EL (cell line): ENCODE results near the gene ZNF750.

Source experiments
- DNase-seq: peaks from one replicate; pipeline ENCODE4 v3.0.0-alpha.2; 2016

Gene ZNF750

DNA sequence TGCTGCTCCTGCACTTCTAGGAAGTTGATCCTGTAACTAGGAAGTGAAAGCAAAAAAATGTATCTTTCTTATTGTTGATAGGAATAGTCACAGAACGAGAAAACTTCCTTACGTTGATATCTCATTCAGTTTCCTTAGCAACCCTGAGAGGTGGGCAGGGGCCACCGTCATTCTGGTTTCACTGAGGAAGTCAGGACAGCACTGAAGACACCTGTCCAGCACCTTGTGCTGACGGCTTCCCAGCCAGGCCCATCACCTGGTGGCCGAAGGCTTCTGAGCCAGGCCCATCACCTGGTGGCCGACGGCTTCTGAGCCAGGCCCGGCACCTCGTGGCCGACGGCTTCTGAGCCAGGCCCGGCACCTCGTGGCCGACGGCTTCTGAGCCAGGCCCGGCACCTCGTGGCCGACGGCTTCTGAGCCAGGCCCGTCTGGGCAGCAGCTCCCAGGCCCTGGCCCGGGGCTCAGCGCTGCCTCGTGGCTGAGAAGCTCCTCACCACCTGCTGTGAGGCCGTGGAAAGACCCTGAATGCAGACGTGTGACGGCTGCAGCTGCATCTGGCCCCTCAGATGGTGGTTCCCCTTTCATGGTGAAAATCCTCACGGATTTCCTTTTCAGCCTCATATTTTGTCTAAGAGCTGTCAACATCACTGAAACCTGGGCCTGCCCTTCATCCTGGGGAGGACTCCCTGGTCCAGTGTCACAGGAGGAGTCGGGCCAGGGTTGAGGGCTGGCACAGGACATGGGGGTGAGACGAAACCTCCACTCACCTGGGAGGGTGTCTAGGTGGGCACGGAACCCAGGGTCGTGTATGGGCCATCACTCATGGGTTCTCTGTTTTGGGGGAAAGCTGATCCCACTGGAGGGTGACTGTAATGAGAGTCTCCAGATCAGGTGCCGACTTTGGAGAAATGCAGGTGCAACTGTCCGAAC, 33.0 kb upstream of the ZNF750 start:
- no peak for DNase-seq

DNA sequence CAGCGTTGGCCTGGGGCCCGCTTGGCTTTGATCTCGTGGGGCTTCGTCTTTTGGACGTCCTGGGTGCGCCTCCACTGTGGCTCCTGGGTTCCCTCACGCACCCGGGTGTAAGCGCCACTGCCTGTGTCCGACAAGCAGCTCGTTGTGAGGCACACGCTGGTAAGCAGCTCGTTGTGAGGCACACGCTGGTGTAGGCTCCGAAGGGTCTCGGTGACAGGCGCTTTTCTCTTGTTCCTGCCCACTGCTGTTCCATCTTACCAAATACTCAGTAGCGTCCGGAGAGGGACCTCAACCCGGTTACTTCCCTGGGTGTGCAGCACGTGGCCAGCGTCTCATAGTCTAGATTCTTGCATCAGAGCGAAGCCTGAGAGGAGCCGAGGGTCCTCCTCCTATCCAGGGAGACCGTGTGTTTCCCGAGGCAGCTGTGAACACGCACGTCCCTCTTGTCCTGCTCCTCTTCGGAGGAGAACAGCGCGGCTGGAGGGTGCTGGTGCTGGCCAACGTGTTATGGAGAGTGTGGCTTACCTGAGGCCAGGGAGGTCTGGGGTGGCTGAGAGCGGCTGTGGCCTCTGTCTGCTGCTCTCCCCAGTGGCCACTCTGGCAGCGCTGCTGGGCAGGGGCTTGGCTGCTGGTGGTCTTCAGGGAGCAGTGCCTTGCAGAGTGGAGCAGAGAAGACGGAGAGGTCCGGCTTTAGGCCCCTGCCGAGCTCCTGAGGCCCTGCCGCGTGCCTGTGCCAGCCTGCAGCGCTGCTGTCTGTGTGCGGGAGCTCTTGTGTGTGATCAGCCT, 32.1 kb upstream of the ZNF750 start:
- DNase-seq: no peak

DNA sequence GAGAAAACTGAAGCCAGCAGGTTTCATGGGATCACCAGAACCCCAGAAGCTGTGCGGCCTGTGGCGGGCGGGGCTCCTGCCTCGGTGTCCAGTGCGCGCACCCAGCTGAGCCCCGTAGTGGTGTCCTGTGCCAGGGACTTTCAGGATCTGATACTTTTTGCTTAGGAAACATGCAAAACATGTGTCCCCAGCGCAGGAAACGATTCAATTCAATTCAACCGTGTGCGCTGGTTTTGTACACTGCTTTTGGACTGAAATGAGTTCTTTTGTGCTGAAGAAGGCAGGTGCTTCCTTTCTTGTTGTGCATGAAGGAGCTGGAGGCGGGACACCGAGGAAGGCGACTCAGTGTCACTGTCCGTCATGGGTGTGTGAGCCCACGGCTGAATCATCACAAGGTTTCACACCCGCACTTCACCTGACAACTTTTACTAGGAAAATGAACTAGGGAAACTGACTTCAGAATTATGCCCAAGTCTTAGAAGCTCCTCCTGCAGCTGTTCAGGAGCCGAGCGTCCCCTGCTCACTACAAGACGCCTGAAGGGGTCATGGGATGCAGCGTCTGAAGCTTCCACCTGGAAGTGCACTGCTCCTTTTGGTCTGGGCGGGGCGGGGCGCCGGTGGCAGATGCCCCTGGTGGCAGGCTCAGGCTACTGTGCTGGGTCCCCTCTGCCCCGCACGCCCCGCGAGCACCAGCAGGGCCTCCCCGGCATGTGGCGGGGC, 31.4 kb upstream of the ZNF750 start:
- no peak for DNase-seq

DNA sequence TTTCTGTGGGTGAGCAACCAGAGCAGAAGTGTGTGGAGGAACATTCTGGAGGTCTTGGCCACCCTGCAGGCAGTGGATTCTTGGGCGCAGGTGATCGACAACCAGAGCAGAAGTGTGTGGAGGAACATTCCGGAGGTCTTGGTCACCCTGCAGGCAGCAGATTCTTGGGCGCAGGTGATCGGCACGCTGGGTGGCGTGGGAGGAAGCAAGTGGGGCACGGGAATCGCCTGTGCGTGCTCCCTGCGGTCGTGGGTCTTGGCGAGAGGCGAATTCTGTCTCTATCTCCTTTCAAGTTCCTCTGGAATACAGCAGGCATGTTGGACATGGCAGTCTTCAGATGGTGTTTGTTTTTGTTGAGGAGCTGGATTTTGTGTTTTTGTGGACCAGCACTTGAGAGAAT, 30.7 kb upstream of the ZNF750 start:
- DNase-seq: no peak

DNA sequence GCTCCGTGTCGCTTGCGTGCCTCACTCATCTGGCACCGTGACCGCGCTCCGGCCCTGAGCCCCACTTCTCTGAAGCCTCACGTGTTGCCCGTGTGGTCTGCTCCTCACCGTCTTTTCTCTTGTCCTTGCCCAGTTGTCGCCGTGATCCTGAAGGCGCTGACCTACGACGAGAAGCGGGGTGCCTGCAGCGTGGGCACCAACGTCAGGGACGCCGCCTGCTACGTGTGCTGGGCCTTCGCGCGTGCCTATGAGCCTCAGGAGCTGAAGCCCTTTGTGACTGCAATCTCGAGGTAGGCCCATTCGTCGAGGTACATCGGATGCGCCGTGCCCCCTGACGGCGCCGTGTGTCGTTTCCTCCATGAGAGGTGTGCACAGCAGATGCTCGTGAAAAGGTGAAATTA, 30.3 kb upstream of the ZNF750 start:
- DNase-seq: no peak

DNA sequence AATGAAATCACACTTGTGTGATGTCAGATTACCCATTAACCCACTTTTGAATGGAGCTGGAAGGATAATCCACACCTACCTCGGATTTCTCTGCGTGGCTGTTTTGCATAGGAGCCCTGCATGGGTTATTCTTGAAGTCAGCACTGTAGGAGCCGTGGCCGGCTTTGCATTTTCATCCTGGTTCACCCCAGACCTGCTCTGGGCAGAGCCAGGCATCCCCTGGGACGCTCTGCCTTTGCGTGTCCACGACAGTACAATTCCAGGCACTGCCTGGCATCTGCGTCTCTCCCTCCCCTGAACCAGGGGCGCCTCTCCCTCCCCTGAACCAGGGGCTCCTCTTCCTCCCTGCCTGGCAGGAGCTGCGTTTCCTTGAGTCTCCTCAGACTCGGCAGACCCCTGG, 29.7 kb upstream of the ZNF750 start:
- no peak for DNase-seq

DNA sequence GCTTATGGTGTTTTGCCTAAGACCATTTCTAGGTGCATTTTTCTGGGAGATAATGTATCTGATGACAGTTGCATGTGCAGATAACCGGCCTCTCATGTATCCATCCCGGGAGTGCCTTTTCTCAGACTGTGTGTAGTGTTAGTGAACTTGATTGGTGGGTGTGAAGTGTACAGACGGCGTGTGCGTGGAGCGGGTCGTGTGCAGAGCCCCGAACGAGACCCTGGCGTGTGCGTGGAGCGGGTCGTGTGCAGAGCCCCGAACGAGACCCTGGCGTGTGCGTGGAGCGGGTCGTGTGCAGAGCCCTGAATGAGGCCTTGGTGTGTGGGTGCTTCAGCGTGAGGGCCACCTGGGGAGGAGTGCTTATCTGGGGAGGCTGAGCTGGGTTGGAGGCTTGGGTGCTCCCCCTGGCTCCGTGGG, 28.9 kb upstream of the ZNF750 start:
- no peak for DNase-seq

DNA sequence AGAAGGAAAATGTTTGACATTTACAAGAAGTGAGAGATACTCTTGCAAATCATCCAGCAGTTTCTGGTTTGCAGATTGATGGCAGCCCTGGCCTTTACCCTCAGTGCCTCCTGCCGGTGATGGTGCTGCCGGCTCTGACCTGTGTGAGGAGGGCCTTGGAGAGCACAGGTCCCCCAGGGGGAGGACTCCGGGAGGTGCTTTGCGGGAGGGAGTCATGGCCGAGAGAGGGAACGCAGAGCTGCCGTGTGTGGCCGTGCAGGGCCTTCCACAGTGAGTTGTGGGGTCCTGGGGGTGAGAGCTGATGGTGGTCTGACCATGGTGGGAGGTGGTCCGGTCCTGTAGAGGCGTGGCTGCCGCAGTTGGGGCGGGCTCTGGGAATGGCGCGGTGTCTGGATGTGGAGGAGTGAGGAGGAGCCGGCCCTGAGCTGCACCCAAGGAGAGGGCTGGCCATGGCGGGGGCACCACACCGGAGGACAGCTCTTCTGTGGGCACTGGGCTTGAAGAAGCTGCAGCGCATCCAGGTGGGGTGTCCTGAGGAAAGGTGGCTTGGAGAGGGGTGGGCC, 28.0 kb upstream of the ZNF750 start:
- DNase-seq: no peak

DNA sequence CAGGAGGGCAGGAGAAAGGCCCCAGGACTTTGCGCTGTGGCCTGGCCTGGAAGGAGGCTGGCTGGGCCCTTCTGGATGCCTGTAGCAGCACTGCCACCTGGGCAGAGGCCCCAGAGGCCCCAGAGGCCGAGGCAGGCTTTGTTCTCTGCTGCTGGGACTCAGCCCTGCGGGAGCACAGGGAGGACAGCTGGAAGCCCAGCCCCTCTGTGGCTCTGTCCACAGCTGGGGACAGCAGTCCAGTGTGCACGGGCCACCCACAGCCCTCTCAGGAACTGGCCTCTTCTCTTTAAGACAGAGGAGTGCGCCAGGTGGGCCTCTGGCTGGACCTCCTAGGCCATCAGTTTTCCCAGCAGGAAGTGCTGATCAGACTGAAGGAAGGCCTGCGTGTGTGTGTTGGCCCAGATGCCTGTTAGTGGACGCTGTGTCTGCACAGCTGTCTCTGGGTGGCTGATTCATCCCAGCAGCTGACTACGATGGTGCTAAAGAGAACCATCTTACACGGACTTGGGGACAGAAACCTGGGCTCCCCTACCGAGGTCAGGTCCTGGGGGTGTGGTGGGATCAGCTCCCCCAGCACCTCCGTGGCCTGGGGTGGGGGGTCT, 26.9 kb upstream of the ZNF750 start:
- DNase-seq: peak; percentile 76

DNA sequence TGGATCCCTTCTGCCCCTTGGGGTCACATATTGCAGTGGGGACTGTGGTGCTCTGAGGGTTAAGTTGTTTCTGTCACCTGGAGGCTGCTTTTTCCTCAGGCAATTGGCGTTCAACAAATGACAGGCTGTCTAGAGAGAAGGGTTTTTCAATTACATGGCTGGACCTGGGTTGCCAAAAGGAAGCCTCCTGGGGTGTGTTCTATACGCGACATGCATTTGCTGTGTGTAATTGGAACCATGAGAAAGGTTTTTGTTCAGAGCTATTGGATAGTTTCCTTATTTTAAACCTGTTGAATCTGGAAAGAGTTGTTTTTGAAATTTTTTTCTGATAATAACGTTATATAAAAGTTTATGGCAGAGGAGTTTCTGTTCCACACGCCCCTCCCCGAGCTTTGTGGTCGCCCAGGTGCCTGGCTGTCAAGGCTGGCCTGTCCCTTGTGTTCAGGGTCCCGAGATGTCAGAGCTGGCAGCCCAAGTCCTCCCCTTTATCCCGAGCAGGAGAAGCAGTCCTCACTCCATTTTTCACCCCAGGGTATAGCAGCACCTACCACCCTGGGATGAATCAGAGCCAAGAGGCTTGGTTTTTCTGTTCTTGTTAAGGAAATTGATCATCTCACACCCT, 26.1 kb upstream of the ZNF750 start:
- no peak for DNase-seq

DNA sequence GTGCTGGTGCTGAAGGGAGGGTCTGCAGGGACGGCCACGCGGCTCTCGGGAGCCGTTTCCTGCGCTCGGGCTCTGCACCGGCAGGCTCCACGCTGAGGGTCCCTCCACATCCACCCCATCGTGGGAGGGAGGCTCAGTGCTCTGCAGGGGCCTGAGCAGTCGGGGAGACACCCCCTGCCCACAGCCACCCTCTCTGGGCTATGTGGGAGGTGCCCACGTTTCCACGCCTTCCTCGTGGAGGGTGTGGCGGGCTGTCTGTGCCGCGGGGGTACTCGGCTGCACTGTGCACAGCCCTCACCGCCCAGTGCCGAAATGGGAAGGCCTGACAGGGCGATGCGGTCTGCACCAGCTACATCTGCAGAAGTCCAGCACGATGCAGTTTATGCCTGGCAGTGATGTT, 25.5 kb upstream of the ZNF750 start:
- no peak for DNase-seq

DNA sequence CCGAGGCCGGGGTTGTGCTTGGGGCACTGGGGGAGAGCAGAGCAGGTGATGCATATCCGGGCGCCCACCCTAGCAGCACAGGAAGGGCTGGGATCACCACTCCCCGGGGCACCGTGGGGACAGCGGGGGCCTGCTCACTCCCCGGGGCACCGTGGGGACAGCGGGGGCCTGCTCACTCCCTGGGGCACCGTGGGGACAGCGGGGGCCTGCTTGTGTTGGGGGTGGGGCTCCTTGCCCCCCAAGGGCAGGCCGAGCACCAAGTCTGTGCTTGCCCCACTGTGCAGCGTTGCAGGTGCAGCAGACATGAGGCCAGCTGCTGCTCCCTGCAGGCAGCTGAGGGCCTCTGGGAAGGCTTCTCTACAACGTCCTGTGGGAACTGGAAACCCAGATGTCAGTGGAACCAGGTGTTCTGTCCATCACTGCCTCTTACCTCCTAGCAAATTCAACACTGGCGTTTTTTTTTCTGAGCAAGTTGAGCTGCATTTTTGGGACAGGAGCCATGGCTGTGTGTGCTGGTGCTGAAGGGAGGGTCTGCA, 25.0 kb upstream of the ZNF750 start:
- no peak for DNase-seq

DNA sequence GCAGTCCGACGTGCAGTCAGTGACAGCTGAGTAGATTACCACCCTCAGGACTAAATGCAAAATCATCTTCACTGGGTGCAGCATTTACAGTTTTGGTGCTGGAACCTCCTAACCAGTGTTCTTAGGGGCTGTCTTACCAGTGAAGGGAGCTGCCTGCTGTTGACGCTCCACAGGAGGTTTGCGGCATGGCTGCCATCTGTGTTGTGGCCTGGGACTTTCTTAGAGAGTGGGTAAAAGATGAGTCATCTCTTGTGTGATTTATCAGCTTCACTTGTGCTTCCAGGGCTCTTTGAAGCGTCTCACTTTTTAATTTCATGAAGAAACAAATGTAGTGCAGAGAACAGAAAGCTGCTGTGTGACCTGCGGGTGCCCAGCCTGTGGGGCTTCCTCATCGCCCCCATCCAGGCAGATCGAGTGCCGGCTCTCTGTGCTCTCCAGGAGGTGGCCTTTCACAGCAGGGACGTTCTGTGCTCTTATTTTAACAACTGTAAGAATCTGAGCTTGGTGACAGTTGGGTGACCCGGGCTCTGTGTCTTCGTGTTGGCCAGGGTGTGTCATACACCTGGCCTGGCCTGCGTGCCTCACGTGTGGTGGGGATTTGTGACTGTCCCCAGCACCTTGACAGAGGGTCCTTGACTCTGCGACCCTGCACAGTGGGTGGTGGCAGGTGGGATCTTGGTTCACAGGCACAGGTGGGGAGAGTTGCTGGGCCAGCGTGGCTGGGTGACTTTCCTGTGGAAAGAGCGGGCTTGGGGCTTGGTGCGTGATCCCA, 24.3 kb upstream of the ZNF750 start:
- DNase-seq: peak; percentile 84

DNA sequence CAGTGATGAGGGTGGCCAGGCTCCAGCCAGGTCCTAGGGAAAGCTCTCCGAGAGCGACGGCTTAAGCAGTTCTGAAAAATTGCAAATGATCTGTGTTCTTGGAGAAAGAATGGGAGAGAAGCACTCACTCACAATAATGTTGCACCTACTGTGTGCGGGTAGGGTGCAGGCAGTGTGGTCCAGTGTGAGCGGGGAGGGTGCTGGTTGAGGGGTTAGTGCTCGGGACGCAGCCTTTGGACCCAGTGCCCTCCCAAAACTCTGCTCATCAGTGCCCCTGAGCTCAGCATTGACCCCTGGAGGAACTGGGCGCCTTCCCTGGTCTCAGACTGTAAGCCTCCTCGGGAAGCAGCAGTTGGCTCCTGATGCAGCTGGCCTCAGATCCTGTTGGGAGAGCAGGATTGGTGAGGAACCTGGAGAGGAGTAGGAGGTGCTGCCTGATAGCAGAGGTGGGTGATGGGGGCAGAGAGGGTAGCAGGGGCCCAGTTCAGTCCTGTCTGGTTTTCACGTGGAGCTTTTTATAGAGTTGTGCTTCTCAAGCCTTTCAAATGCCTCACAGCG, 23.6 kb upstream of the ZNF750 start:
- no peak for DNase-seq

DNA sequence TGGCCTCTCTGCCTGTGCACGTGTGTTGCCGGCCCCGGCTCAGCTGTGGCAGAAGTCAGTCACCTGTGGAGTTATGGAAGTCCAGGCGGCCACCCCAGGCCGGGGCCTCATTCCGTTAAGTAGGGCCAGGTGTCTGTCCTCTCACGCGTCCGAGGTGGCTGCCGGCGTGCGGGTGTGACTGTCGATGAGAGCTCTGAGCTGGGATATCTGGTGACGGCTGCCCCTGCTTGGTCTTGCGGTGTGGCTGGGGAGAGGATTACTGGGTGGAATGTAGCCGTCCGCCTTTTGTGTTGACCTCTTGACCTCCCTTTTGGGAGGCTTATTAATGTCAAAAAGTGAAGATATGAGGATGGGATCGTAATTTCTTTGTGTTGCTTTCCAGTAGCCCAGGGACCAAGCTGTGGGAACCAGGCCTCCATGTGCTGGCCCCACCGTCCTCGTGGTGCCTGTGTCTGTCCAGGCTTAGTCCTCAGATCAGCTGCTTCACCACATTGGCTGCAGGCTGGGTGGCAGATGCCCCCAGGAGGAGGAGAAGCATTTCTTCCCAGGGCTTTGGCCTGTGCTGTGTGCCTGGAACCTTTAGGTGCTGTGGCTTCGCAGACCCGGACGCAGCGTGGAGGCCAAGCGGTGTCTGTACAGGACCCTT, 23.0 kb upstream of the ZNF750 start:
- no peak for DNase-seq

DNA sequence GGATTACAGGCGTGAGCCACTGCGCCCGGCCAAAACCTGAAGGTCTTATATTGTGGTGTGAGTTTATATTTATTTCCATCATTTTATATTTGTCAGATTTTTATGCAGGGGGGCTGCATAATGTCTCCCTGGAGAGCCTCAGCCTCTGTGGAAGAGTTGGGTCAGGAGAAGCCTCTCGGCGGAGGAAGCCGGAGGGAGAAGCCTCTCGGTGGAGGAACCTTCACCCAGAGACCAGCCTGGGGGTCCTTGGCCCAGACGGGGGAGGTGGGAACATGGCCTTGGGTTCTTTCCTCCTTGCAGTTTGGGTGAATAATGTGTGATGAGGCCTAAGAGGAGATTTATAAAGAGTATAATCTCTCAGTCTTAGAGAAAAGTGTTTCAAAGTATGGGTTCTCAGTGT, 22.4 kb upstream of the ZNF750 start:
- DNase-seq: no peak

DNA sequence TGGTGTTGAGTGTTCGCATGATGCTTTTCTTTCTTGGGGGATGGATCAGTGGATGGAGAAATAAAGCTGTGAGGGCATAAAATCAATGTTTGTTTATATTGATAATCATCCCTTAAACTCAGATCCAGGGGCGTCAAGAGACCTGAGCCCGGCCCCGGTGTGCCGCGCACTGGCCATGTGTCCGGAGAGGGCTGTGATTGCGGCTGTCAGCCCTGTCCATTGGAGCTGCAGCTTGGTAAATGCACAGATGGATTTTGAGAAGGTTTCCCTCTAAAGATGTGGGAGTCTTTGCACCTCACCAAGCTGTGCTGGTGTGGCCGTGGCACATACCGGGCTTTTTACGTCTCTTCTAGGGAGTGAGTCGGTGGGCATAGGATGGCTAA, 21.6 kb upstream of the ZNF750 start:
- no peak for DNase-seq

DNA sequence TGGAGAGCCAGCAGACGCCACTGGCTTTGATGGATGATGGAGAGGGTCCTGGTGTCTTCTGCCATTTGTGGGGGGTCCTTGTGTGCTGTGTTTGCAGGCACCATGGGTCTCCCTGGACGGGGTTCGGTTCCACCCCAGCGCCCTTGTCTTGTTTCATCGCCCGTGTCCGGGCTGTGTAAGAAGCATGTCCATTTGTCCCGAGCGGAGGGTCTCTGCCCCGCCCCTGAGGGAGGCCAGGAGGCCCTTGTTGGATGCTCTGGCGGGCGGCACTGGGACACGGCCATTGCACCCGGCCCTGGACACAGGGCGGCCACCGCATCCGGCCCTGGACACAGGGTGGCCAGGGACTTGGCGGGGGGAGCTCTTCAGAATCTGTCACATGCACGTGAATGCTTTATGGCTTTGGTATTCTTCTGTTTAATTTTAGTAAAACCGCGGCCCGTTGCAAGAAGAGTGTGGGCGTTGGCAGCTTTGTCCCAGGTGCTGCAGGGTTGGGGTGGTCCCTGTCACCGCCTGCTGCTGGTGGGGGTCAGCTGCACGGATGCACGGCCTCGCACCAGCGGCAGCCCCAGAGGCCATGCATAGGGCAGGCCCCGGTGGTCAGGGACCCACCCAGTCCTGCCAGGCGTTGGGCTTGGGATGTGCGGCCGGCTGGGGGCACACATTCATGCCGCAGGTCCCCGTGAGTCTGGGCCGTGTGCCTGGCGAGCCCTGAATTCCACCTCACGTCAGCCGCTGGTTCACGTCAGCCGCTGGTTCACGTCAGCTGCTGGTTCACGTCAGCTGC, 21.0 kb upstream of the ZNF750 start:
- DNase-seq: no peak
